ENCODE data around the gene HSP90AB1. TPM values are rescaled to one million over a fixed set of nuclear protein-coding genes. Genes with fewer than 3 reads are reported as not detected.

HSP90AB1 gene
- polyA plus RNA-seq, 3 donors, result 119 to 242 (median 145) TPM

DNA sequence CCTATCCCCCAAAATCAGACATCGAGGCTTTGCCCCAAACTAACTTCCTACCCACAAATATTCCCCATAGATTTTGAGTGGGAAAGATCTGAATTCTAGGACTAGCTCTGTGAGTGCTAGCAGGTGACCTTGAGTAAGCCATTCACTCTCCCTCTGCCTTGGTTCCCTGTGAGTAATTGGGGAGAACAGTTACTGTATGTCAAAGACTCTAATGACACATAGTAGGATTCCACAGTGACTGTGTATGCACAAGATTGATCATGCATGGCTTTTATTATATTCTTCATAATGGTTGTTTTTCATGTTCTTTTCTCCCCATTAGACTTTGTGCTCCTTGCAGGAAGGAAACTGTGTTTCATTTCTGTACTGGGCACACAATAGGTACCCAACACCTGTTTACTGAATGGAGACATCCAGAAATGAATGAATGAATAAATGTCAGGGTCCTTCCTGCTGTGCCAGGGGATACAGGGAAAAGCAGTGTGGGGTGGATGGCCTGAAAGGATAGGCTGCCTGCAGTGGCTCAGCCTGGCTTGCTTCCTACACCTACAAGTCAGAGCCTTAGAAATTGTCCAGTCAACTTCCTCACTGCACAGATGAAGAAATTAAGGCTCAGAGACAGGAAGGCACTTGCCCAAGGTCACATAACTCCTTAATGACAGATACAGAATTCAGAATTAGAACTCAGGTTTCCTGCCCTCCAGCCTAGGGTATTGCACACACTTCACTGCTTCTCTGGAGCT is 22.4 kb downstream of the HSP90AB1 start:
- DNase-seq, result peak in 2 of 3 donors; percentile 57 to 68
- H3K4me3 Mint-ChIP-seq, result peak overlapping the region; percentile 43 to 85
- H3K9me3 Mint-ChIP-seq, result peaks cover 0 to 16% (median 7%) of the 10 kb centered on the region in 7 donors
- peaks cover 41 to 58% of the 10 kb centered on the region in 2 donors for H3K27me3 ChIP-seq (ENCODE audit: control insufficient read depth in 2 of 2, insufficient read depth in 2 of 2, low read length in 2 of 2)
- peaks cover 0 to 14% of the 10 kb centered on the region in 2 donors for H3K9me3 ChIP-seq (replicated peaks in 1 of 2; ENCODE audit: control insufficient read depth in 1 of 2, insufficient read depth in 1 of 2, low read length in 2 of 2)
- H3K27me3 Mint-ChIP-seq (ENCODE audit: low read depth in 3 of 3), result peaks cover 48 to 58% (median 58%) of the 10 kb centered on the region in 3 donors
- no peak overlapping the region for H3K9ac ChIP-seq (ENCODE audit: insufficient read depth, low read length, poor library complexity, severe bottlenecking)
- H3K27ac Mint-ChIP-seq, result peak overlapping the region in 2 of 7 donors; percentile 27 to 31
- H3K36me3 ChIP-seq (replicated peaks in 1 of 2; ENCODE audit: control insufficient read depth in 1 of 2, insufficient read depth in 2 of 2, low read length in 2 of 2), result no peaks in the 10 kb centered on the region
- TF ChIP-seq, protein P1, sequence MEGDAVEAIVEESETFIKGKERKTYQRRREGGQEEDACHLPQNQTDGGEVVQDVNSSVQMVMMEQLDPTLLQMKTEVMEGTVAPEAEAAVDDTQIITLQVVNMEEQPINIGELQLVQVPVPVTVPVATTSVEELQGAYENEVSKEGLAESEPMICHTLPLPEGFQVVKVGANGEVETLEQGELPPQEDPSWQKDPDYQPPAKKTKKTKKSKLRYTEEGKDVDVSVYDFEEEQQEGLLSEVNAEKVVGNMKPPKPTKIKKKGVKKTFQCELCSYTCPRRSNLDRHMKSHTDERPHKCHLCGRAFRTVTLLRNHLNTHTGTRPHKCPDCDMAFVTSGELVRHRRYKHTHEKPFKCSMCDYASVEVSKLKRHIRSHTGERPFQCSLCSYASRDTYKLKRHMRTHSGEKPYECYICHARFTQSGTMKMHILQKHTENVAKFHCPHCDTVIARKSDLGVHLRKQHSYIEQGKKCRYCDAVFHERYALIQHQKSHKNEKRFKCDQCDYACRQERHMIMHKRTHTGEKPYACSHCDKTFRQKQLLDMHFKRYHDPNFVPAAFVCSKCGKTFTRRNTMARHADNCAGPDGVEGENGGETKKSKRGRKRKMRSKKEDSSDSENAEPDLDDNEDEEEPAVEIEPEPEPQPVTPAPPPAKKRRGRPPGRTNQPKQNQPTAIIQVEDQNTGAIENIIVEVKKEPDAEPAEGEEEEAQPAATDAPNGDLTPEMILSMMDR (IDR thresholded peaks at IDR 0.05), result no peak
- no peak overlapping the region for H3K4me3 ChIP-seq (replicated peaks in 1 of 3; ENCODE audit: low read depth in 2 of 3, low read length in 3 of 3)
- intact Hi-C loops (cut with micrococcal nuclease), result loop anchor here (2.0 to 10.0 kb wide), 4 partner anchors 43 to 475 kb away; partner anchors contain the start of genes AARS2 (in 2 of the 2) and CDC5L (in 1 of the 2)
- H3K4me1 ChIP-seq (ENCODE audit: control insufficient read depth in 1 of 2, insufficient read depth in 2 of 2, low read length in 2 of 2), result peaks cover 16 to 24% of the 10 kb centered on the region in 2 donors
- WGBS (ENCODE audit: insufficient coverage), result no CpG with 5 or more reads among the region's 1 CpG
- H3K36me3 Mint-ChIP-seq, result peaks cover 4 to 6% of the 10 kb centered on the region in 2 donors
- no peak overlapping the region for H3K4me2 ChIP-seq (replicated peaks; ENCODE audit: extremely low read depth, low read length, poor library complexity, severe bottlenecking)
- H3K4me1 Mint-ChIP-seq, result peaks cover 26% of the 10 kb centered on the region
- H3K27ac ChIP-seq (ENCODE audit: low read depth in 1 of 2, low read length in 2 of 2), result no peak overlapping the region
- no peak overlapping the region for H2AFZ ChIP-seq (ENCODE audit: insufficient read depth, low read depth, low read length, poor library complexity, severe bottlenecking)
- H4K20me1 ChIP-seq (ENCODE audit: insufficient read depth, low read length), result peaks cover 10% of the 10 kb centered on the region
- peaks cover 10% of the 10 kb centered on the region for H3K79me2 ChIP-seq (ENCODE audit: insufficient read depth, low read length)

DNA sequence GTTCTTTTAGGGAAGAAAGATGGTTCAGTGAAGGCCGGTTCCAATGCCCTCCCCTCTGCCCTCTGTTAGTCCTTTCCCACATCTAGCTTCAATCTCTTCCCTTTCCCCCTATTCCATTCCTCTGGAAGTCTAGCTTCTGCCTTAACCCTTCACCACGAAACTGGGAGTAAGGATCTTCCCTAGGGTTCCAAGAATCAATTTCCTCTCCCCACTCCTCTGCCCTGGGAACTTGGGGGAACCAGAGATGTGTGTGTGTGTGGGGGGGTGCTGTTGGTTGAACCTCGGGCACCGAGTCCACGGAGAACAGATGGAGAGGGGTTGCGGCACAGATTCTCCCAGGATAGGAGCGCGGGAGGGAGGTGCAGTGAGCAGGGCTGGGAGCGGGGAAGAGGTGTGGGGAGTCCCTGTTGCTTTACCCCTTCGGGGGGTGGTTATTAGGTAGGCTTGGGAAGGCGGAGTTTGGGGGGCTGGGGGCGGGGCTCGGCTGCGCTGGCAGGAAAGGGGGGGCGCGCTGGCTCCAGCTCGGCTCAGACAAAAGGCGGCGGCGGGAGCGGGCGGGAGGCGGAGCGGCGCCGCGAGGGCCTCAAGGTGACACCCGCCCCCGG is 23.1 kb downstream of the HSP90AB1 start, which contains the start of gene TMEM151B:
TSS of gene TMEM151B (plus strand) at position 530 of the 605 bp plus-strand sequence. CDS start 293 bp downstream, outside the sequence.
- Histone ChIP-seq H2AFZ (ENCODE audit: insufficient read depth, low read depth, low read length, poor library complexity, severe bottlenecking) (no peak within 1 kb of the TSS), H3K9ac (ENCODE audit: insufficient read depth, low read length, poor library complexity, severe bottlenecking) (no peak within 1 kb of the TSS), H3K4me3 (replicated peaks in 1 of 3; ENCODE audit: low read depth in 2 of 3, low read length in 3 of 3) (no peak within 1 kb of the TSS), H3K4me2 (replicated peaks; ENCODE audit: extremely low read depth, low read length, poor library complexity, severe bottlenecking) (peak within 1 kb of the TSS; percentile 20), H3K9me3 (replicated peaks in 1 of 2; ENCODE audit: control insufficient read depth in 1 of 2, insufficient read depth in 1 of 2, low read length in 2 of 2) (peaks cover 0 to 14% of the 10 kb centered on the region in 2 donors), H3K4me1 (ENCODE audit: control insufficient read depth in 1 of 2, insufficient read depth in 2 of 2, low read length in 2 of 2) (peaks cover 16 to 20% of the 10 kb centered on the region in 2 donors), H4K20me1 (ENCODE audit: insufficient read depth, low read length) (peaks cover 3% of the 10 kb centered on the region), H3K36me3 (replicated peaks in 1 of 2; ENCODE audit: control insufficient read depth in 1 of 2, insufficient read depth in 2 of 2, low read length in 2 of 2) (no peaks in the 10 kb centered on the region), H3K27me3 (ENCODE audit: control insufficient read depth in 2 of 2, insufficient read depth in 2 of 2, low read length in 2 of 2) (peaks cover 41 to 64% of the 10 kb centered on the region in 2 donors), H3K27ac (ENCODE audit: low read depth in 1 of 2, low read length in 2 of 2) (no peak within 1 kb of the TSS), H3K79me2 (ENCODE audit: insufficient read depth, low read length) (peaks cover 3% of the 10 kb centered on the region)
- intact Hi-C loops (cut with micrococcal nuclease), result loop anchor here (2.0 to 10.0 kb wide), 4 partner anchors 42 to 475 kb away; partner anchors contain the start of genes AARS2 (in 2 of the 2) and CDC5L (in 1 of the 2)
- Mint-ChIP-seq H3K4me1 (peaks cover 23% of the 10 kb centered on the region), H3K27ac (peak within 1 kb of the TSS in 3 of 7 donors; percentile 27 to 75 (median 31)), H3K27me3 (ENCODE audit: low read depth in 3 of 3) (peaks cover 55 to 65% (median 65%) of the 10 kb centered on the region in 3 donors), H3K4me3 (peak within 1 kb of the TSS; percentile 43 to 85), H3K36me3 (peaks cover 4 to 6% of the 10 kb centered on the region in 2 donors), H3K9me3 (peaks cover 0 to 19% (median 9%) of the 10 kb centered on the region in 7 donors)
- no peak for DNase-seq
- WGBS (ENCODE audit: insufficient coverage), result 13% methylated on average over 8 of the region's 29 CpGs
- TF ChIP-seq, protein P1 (IDR thresholded peaks at IDR 0.05), result no peak

Data from CD14-positive monocyte (primary cell).